Neural cell (in vitro differentiated cells): ENCODE results near the gene TOR1AIP1. TPM values are rescaled to one million over a fixed set of nuclear protein-coding genes. Genes with fewer than 3 reads are reported as not detected.

Experiments
- H2AFZ ChIP-seq: fragments of 200-600, 300-800 bp; sonication (generic), shearing (Covaris generic); 2 replicates; pipeline ENCODE4 v1.6.0; 2014; ENCODE audit warnings: low read depth, mild to moderate bottlenecking, antibody characterized with exemption, low read length, moderate library complexity
- H3F3A ChIP-seq: fragments of 200-600 bp; shearing (Covaris generic); 2 replicates; pipeline ENCODE4 v1.6.1; 2016; ENCODE audit warnings: mild to moderate bottlenecking, moderate library complexity, mixed read lengths, antibody characterized with exemption, low read length; ENCODE audit not compliant: insufficient read depth, poor library complexity, severe bottlenecking
- H3K27ac ChIP-seq: fragments of 200-600, 300-800 bp; sonication (generic), shearing (Covaris generic); 2 replicates; pipeline ENCODE4 v1.5.1; 2014; ENCODE audit warnings: mild to moderate bottlenecking, low read length, moderate library complexity
- H3K27me3 ChIP-seq: fragments of 300-800, 200-600 bp; sonication (generic), shearing (Covaris generic); 2 replicates; pipeline ENCODE4 v1.6.0; 2014; ENCODE audit warnings: mild to moderate bottlenecking, low read depth, low read length, moderate library complexity; ENCODE audit not compliant: insufficient read depth
- H3K36me3 ChIP-seq: fragments of 300-800, 200-600 bp; sonication (generic), shearing (Covaris generic); 2 replicates; pipeline ENCODE4 v1.5.1; 2014; ENCODE audit warnings: mild to moderate bottlenecking, antibody characterized with exemption, low read length, moderate library complexity; ENCODE audit not compliant: insufficient read depth
- H3K4me2 ChIP-seq: fragments of 300-800, 200-600 bp; sonication (generic), shearing (Covaris generic); 2 replicates; pipeline ENCODE4 v1.6.0; 2014; ENCODE audit warnings: mild to moderate bottlenecking, low read length
- H3K4me3 ChIP-seq: fragments of 300-800, 200-600 bp; sonication (generic), shearing (Covaris generic); 2 replicates; pipeline ENCODE4 v1.5.1; 2014; ENCODE audit warnings: mild to moderate bottlenecking, low read length, moderate library complexity
- H3K79me2 ChIP-seq: fragments of 200-600 bp; shearing (Covaris generic); replicated peaks from 2 replicates; pipeline ENCODE4 v1.6.0; 2014; ENCODE audit warnings: mild to moderate bottlenecking, low read length, moderate library complexity; ENCODE audit not compliant: insufficient read depth
- H3K9ac ChIP-seq: fragments of 300-800, 200-600 bp; sonication (generic), shearing (Covaris generic); 2 replicates; pipeline ENCODE4 v1.6.1; 2016; ENCODE audit warnings: mild to moderate bottlenecking, low read length, mixed read lengths
- H3K9me2 ChIP-seq: fragments of 200-600 bp; shearing (Covaris generic); 2 replicates; pipeline ENCODE4 v1.6.1; 2016; ENCODE audit warnings: mild to moderate bottlenecking, low read length, mixed read lengths; ENCODE audit not compliant: insufficient read depth
- H3K9me3 ChIP-seq: fragments of 200-600, 300-800 bp; sonication (generic), shearing (Covaris generic); 2 replicates; pipeline ENCODE4 v1.6.1; 2016; ENCODE audit warnings: mild to moderate bottlenecking, mixed run types, low read length, moderate library complexity, mixed read lengths
- H4K20me1 ChIP-seq: fragments of 200-600 bp; shearing (Covaris generic); 2 replicates; pipeline ENCODE4 v1.6.1; 2016; ENCODE audit warnings: mild to moderate bottlenecking, mixed run types; ENCODE audit not compliant: insufficient read depth
- CTCF ChIP-seq: fragments of 450-650 bp; IDR thresholded peaks from 2 replicates; pipeline ENCODE4 v1.5.1; 2014; ENCODE audit warnings: antibody characterized with exemption, mild to moderate bottlenecking, moderate library complexity; ENCODE audit not compliant: poor library complexity, severe bottlenecking
- EP300 ChIP-seq: fragments of 450-650 bp; conservative IDR thresholded peaks from 2 replicates; pipeline ENCODE4 v1.6.1; 2014; ENCODE audit warnings: antibody characterized with exemption, mild to moderate bottlenecking, moderate library complexity; ENCODE audit not compliant: poor library complexity, severe bottlenecking
- EZH2 ChIP-seq: fragments of 200-600, 300-800 bp; shearing (Covaris generic), sonication (generic); IDR thresholded peaks from 2 replicates; pipeline ENCODE4 v1.6.1; 2014; ENCODE audit warnings: antibody characterized with exemption, low read length, borderline replicate concordance, mild to moderate bottlenecking; ENCODE audit not compliant: insufficient read depth, poor library complexity, severe bottlenecking
- MXI1 ChIP-seq: fragments of 450-650 bp; conservative IDR thresholded peaks from 2 replicates; pipeline ENCODE4 v1.6.1; 2014; ENCODE audit warnings: antibody characterized with exemption, mild to moderate bottlenecking; ENCODE audit not compliant: poor library complexity, severe bottlenecking
- POLR2AphosphoS5 ChIP-seq: IDR thresholded peaks from 2 replicates; pipeline ENCODE4 v1.6.1; 2012
- RAD21 ChIP-seq: fragments of 450-650 bp; conservative IDR thresholded peaks from 2 replicates; pipeline ENCODE4 v1.6.1; 2014; ENCODE audit warnings: antibody characterized with exemption, mild to moderate bottlenecking, moderate library complexity
- REST ChIP-seq: IDR thresholded peaks from 2 replicates; pipeline ENCODE4 v1.6.1; 2012; ENCODE audit warnings: borderline replicate concordance
- SMC3 ChIP-seq: fragments of 450-650 bp; conservative IDR thresholded peaks from 2 replicates; pipeline ENCODE4 v1.6.1; 2014; ENCODE audit warnings: antibody characterized with exemption, mild to moderate bottlenecking, moderate library complexity; ENCODE audit not compliant: poor library complexity
- TAF1 ChIP-seq: IDR thresholded peaks from 2 replicates; pipeline ENCODE4 v1.6.1; 2012; ENCODE audit warnings: low read depth
- polyA plus RNA-seq: library from polyadenylated mRNA; depleted of rRNA; stranded (reverse); fragments of >200 nt; gene quantifications from 2 replicates; pipeline ENCODE4 v1.2.3, GENCODE V29; 2014

Gene TOR1AIP1
- polyA plus RNA-seq, 1 donor from 2014 or later, result 10.4 TPM

DNA sequence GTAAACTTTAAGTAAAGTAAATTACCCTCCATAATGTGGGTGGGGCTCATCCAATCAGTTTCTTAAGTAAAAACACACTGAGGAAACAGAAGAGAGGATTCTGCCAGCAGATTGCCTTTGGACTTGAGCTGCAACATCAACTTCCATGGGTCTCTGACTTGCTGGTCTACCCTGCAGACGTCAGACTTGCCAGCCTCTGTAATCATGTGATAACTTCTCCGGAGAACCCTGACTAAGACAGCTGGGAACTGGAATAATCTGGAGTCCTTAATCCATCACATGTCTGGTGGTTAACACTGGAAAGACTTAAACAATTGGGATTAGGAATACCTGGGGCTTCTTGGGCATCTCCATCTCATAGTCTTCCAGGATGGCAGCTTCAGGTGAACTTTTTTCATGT lies 59.4 kb downstream of the TOR1AIP1 start:
- H3K9me2 ChIP-seq, result no peaks in the 10 kb centered on the region
- TF ChIP-seq RAD21, result no peak
- TF ChIP-seq REST, result no peak
- TF ChIP-seq MXI1, result no peak
- TF ChIP-seq EZH2, result no peak
- TF ChIP-seq POLR2AphosphoS5, result no peak
- no peak for TF ChIP-seq CTCF
- no peak for TF ChIP-seq EP300
- no peak for TF ChIP-seq SMC3
- TF ChIP-seq TAF1, result no peak
- no peak overlapping the region for H3K9ac ChIP-seq
- no peaks in the 10 kb centered on the region for H3K79me2 ChIP-seq
- H3K9me3 ChIP-seq, result no peaks in the 10 kb centered on the region
- no peak overlapping the region for H2AFZ ChIP-seq
- H3K4me2 ChIP-seq, result no peak overlapping the region
- H3K27me3 ChIP-seq, result no peaks in the 10 kb centered on the region
- H3K36me3 ChIP-seq, result no peaks in the 10 kb centered on the region
- no peaks in the 10 kb centered on the region for H3F3A ChIP-seq
- no peak overlapping the region for H3K4me3 ChIP-seq
- no peaks in the 10 kb centered on the region for H4K20me1 ChIP-seq
- H3K27ac ChIP-seq, result no peak overlapping the region

GRCh38 chr1:179950651-179951050 lies 68.6 kb downstream of the TOR1AIP1 start:
- no peak overlapping the region for H3K4me2 ChIP-seq
- no peaks in the 10 kb centered on the region for H3K9me3 ChIP-seq
- H3K9ac ChIP-seq, result no peak overlapping the region
- no peaks in the 10 kb centered on the region for H3K27me3 ChIP-seq
- H3K9me2 ChIP-seq, result no peaks in the 10 kb centered on the region
- H3K36me3 ChIP-seq, result no peaks in the 10 kb centered on the region
- H2AFZ ChIP-seq, result no peak overlapping the region
- no peak overlapping the region for H3K4me3 ChIP-seq
- TF ChIP-seq REST (no peak), TAF1 (no peak), EP300 (no peak), RAD21 (no peak), MXI1 (no peak), SMC3 (no peak), CTCF (no peak), POLR2AphosphoS5 (no peak), EZH2 (no peak)
- H3K79me2 ChIP-seq, result peaks cover 6% of the 10 kb centered on the region
- no peaks in the 10 kb centered on the region for H4K20me1 ChIP-seq
- no peak overlapping the region for H3K27ac ChIP-seq
- peaks cover 6% of the 10 kb centered on the region for H3F3A ChIP-seq
